ENCODE measurements around the gene INSYN2B.

INSYN2B gene

GRCh38 chr5:169893010-169893409 lies 87.3 kb downstream of the INSYN2B start:
- DNase-seq: no peak

- DNase-seq: no peak
Observed at GRCh38 chr5:169889572-169889971, 90.7 kb downstream of the INSYN2B start.

DNA sequence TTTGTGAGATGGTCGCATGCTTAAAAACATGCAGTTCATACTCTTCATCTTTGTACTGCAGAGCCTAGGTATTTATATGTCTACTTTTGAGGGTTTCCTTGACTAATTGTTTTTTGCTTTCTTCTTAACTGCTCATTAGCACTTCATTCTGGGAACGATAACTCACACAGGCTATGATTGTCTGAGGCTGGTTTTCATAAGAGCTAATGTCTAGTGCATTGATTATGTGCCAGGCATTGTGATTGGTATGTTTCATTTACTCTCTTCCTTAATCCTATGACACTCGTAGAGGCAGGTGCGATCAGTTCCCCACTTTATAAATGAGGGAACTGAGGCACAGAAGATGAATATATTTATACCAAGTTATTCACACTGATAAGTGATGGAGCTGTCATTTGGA lies 93.6 kb downstream of the INSYN2B start:
- DNase-seq: no peak

DNA sequence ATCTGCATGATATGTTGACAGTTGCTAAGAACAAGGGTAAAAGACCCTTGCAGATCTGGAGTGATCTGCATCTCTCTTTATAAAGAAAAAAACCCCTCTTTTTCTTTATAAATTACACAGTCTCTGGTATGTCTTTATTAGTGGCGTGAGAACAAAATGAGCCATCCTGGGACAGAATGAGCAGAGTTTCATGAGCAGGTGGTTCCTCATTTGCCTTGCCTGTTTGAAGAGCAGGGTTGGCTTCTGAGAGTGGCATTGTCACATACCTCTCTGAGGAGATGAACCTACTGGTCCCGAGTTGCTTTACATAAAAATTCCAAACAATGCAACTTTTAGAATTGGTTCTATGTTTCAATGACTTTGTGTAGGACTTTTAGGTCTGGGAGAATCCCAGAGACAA lies 94.3 kb downstream of the INSYN2B start:
- no peak for DNase-seq

GRCh38 chr5:169881702-169882303 lies 98.5 kb downstream of the INSYN2B start:
- DNase-seq: no peak

- DNase-seq: no peak
Observed at GRCh38 chr5:169880785-169881184, 99.5 kb downstream of the INSYN2B start.

GRCh38 chr5:169880012-169880663 lies 100.2 kb downstream of the INSYN2B start:
- no peak for DNase-seq

DNA sequence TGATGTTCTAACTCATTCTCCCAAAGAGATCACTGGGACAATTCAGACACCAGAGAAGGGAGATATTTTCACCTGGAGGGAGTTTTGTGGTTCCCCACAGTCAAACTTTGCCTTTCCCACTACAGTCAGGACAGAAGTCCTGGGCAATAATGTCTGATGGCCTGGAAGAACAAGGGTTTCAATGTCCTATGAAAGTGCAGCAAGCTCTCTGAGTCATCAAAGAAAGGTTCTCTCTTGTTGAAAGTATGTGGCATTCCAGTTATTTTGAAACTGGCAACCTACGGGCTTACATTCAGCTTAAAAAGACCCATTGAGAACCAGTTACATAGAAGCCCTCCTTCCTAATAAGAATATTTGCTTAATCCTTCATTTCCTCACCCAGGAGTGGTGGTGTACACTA lies 103.9 kb downstream of the INSYN2B start:
- DNase-seq: no peak

DNA sequence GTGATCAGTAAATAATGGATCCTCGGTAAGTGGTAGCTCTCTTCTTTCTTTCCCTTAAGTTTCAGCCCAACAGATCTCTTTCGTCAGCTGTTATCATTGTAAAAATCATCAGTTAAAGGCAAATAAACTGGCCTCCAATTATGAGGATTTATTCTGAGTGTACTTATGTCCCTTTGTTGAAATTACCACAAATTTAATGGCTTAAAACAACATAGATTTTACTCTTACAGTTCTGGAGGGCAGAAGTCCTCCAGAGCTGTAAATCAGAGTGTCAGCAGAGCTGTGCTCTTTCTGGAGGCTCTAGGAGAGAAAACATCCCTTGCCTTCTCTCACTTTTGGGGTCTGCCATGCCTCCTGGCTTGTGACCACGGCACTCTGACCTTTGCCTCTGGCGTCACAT lies 104.6 kb downstream of the INSYN2B start:
- no peak for DNase-seq

DNA sequence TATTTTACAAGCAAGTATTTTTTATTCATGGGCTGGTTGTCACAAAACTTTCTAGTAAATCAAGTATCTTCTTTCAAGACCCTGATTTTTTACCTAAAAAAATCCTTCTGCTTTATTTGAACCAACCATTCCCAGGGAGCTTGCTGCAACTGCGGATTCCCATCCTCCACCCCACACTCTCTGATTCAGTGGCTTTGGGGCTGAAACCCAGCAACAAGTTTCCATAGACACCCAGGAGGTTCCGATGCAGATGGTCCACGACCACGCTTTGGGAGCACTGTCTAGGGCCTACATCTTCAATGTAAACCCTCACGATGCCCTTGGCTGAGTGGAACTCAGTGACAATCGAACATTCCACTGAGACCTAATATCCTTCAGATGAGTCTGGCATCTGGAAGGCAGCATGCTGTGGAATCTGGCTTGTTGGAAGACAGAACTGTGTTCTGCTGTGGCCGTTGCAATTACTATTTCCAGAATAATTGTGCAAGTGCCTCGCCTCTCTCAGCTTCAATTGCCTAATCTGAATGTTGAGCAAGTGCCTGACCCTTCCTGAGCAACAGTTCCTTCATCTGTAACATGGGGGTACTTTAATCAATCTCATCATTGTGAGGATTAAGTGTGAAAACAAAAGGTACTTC lies 105.1 kb downstream of the INSYN2B start:
- peak in 3 of 51 donors; percentile 13 to 28 (median 28) for DNase-seq

- no peak for DNase-seq
Observed at GRCh38 chr5:169874621-169875020, 105.7 kb downstream of the INSYN2B start.

- DNase-seq: peak in 17 of 51 donors; percentile 2 to 45 (median 20)
Observed at GRCh38 chr5:169873642-169874041, 106.7 kb downstream of the INSYN2B start.

- DNase-seq: no peak
Observed at GRCh38 chr5:169871826-169872490, 108.3 kb downstream of the INSYN2B start.

DNA sequence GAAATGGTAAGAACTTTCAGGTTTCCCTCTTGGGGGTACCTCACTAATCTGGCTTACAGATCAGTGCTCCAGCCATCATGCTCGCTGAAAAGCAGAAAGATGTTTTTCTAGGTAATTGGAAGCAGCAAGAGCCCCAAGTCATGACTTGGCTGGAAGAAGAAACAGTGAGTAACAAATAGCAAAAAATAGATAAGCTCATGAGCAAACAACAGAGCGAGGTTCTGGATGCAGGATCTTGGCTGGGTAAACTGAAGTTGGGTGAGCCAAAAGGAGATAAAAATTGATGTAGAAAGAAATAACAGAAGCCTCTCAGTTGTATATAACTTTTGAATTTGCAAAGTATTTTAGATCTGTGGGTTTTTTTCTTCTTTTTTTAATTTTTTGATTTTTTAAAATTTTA lies 110.1 kb downstream of the INSYN2B start:
- DNase-seq: no peak

DNA sequence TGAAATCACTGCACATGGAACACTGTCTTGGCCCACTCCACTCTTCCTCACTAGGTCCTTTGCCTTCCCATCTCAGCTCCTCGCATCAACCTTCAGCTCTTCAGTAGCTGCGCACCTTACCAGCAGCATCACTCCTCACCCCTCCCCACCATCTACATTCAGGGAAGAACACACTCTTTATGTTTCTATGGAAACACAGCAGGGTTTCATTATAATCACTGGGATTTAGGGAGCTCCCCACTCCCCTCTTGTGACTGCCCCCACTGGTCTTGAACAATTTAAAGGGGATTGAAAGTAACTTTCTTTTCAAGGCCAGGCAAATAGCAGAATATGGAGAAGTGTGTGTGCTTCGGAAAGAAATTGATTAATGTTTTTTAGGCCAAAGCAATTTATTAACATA lies 111.2 kb downstream of the INSYN2B start:
- no peak for DNase-seq

DNA sequence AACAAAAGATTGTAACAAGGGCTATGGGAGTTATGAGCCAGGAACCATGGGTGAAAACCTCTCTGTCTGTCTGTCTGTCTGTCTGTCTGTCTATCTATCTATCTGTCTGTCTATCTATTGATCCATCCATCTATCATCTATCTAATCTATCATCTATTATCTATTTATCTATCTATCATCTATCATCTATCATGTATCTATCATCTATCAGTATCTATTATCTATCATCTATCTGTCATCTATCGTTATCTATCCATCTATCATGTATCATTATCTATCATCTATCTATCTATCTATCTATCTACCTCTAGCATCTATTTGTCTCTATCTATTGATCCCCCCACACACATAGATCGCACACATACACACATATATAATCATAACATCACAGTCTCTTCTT lies 112.9 kb downstream of the INSYN2B start:
- no peak for DNase-seq

DNA sequence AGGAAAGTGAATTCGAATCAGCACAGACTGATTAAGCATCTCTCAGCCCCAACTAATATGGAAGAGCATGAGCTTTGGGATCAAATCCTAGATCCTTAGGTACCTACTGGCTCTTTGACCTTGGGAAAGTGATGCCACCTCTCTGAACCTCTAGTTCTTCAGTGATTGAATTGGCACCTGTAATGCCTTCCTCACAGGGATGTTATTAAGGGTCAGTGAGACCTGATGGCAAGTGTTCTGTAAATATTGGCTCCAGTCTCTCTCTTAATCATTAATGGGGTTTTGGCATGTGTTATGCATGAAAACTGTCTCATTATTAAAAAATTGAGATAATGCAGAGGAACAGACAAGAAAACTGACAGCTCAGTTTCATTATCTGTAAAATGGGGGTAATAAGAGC lies 115.8 kb downstream of the INSYN2B start:
- DNase-seq: no peak

DNA sequence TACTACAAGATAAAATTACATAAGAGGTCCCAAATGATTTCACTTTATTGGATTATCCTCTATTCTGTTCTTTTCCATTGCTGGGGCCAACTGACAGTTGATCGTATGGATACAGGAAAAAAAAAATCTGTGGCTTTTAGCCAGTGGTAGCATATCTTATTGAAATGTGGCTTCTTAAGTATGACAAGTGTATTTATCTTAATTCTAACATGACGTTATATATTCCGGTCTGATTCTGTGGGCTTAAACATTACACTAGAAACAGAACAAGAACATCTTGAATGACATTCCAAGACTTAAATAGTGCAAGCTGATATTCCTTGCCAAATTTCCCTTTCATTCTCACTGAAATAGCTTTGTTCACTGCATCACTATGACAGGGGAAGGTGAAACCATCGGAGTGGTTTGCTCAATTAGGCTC lies 117.9 kb downstream of the INSYN2B start:
- no peak for DNase-seq

GRCh38 chr5:169861934-169862333 lies 118.4 kb downstream of the INSYN2B start:
- no peak for DNase-seq

GRCh38 chr5:169861433-169861832 lies 118.9 kb downstream of the INSYN2B start:
- DNase-seq: no peak

DNA sequence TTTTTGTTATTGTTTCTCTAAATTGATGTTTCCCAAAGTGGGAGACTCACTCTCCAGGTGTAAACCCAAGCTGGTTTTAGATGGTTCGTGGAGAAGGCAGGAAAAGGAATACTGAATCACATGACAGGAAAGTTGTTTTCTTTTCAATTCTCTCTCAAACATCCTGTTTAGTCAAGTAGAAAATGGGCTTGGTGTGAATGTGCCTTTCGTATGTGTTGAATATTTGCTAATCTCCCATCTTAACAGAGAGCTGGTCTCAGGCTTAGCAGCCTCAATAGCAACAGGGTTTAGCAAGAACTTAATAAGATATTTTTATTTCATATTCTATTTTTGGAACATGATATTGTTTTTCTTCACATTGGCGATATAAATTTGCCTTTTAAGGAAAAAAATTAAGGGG lies 119.7 kb downstream of the INSYN2B start:
- no peak for DNase-seq

- DNase-seq: peak in 1 of 51 donors; percentile 6
Observed at GRCh38 chr5:169856571-169856970, 123.7 kb downstream of the INSYN2B start.

Data from hypothalamus (tissue), 51 donors.